ENCODE results near the gene TMC5. TPM values are rescaled to one million over a fixed set of nuclear protein-coding genes. Genes with fewer than 3 reads are reported as not detected.

TMC5 gene
- total and polyA plus RNA-seq, 9 donors = 0.35 to 5.5 (median 0.83) TPM; not detected in 2

- no peak for TF ChIP-seq EP300 (IDR thresholded peaks at IDR 0.05)
- no peak for TF ChIP-seq POLR2A (IDR thresholded peaks at IDR 0.05)
- TF ChIP-seq, protein P1, sequence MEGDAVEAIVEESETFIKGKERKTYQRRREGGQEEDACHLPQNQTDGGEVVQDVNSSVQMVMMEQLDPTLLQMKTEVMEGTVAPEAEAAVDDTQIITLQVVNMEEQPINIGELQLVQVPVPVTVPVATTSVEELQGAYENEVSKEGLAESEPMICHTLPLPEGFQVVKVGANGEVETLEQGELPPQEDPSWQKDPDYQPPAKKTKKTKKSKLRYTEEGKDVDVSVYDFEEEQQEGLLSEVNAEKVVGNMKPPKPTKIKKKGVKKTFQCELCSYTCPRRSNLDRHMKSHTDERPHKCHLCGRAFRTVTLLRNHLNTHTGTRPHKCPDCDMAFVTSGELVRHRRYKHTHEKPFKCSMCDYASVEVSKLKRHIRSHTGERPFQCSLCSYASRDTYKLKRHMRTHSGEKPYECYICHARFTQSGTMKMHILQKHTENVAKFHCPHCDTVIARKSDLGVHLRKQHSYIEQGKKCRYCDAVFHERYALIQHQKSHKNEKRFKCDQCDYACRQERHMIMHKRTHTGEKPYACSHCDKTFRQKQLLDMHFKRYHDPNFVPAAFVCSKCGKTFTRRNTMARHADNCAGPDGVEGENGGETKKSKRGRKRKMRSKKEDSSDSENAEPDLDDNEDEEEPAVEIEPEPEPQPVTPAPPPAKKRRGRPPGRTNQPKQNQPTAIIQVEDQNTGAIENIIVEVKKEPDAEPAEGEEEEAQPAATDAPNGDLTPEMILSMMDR (IDR thresholded peaks at IDR 0.05) = no peak
- 54 to 67% (median 57%) methylated on average over 5 of the region's 5 CpGs for WGBS, 3 donors
- Histone ChIP-seq H3K9me3 (no peaks in the 10 kb centered on the region), H3K27me3 (no peaks in the 10 kb centered on the region), H3K4me3 (no peak overlapping the region), H3K36me3 (no peaks in the 10 kb centered on the region), H3K4me1 (ENCODE audit: insufficient read depth) (no peaks in the 10 kb centered on the region), H3K27ac (no peak overlapping the region)
- no peak for DNase-seq
- intact Hi-C loops (cut with DNase I) = no loop called here
Measured at GRCh38 chr16:19474617-19475016, 56.9 kb downstream of the TMC5 start.

DNA sequence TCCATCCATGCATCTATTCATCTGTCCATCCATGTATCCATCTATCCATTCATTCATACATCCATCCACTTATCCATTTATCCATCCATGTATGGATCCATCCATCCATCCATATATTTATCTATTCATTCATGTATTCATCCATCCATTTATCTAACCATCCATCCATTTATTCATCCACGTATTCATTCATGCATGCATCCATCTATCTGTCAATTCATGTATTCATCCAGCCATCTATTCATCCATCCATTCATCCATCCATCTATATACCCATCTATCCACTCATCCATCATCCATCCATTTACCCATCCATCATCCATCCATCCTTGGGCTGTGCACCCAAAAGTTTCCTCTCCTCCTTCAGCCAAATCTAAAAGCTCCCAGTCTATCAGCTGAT lies 60.8 kb downstream of the TMC5 start:
- TF ChIP-seq POLR2A (IDR thresholded peaks at IDR 0.05) = no peak
- no peak for TF ChIP-seq EP300 (IDR thresholded peaks at IDR 0.05)
- TF ChIP-seq, protein P1 (IDR thresholded peaks at IDR 0.05) = no peak
- Histone ChIP-seq H3K27me3 (no peaks in the 10 kb centered on the region), H3K36me3 (no peaks in the 10 kb centered on the region), H3K4me1 (ENCODE audit: insufficient read depth) (no peaks in the 10 kb centered on the region), H3K9me3 (no peaks in the 10 kb centered on the region), H3K4me3 (no peak overlapping the region), H3K27ac (no peak overlapping the region)
- WGBS, 3 donors = 83 to 92% (median 85%) methylated on average over 1 of the region's 1 CpG
- intact Hi-C loops (cut with DNase I) = no loop called here
- no peak for DNase-seq

GRCh38 chr16:19479302-19479721 lies 61.6 kb downstream of the TMC5 start:
- no peaks in the 10 kb centered on the region for H3K4me1 ChIP-seq (ENCODE audit: insufficient read depth)
- TF ChIP-seq, protein P1 (IDR thresholded peaks at IDR 0.05) = no peak
- TF ChIP-seq POLR2A (IDR thresholded peaks at IDR 0.05) (no peak), EP300 (IDR thresholded peaks at IDR 0.05) (no peak)
- intact Hi-C loops (cut with DNase I) = no loop called here
- DNase-seq = no peak
- H3K9me3 ChIP-seq = no peaks in the 10 kb centered on the region
- H3K36me3 ChIP-seq = no peaks in the 10 kb centered on the region
- WGBS, 3 donors = 64 to 72% (median 66%) methylated on average over 3 of the region's 3 CpGs
- H3K27ac ChIP-seq = no peak overlapping the region
- no peak overlapping the region for H3K4me3 ChIP-seq
- H3K27me3 ChIP-seq = no peaks in the 10 kb centered on the region

GRCh38 chr16:19481296-19481695 lies 63.6 kb downstream of the TMC5 start:
- Histone ChIP-seq H3K9me3 (no peaks in the 10 kb centered on the region), H3K27ac (no peak overlapping the region), H3K36me3 (no peaks in the 10 kb centered on the region), H3K4me3 (no peak overlapping the region), H3K27me3 (no peaks in the 10 kb centered on the region), H3K4me1 (ENCODE audit: insufficient read depth) (no peaks in the 10 kb centered on the region)
- 75 to 92% (median 81%) methylated on average over 2 of the region's 2 CpGs for WGBS, 3 donors
- DNase-seq = no peak
- intact Hi-C loops (cut with DNase I) = no loop called here
- TF ChIP-seq EP300 (IDR thresholded peaks at IDR 0.05) (no peak), POLR2A (IDR thresholded peaks at IDR 0.05) (no peak)
- TF ChIP-seq, protein P1 (IDR thresholded peaks at IDR 0.05) = no peak
